GM12878 (cell line): Measurements from ENCODE around the gene OR2Z1.

Experiments
- EP300 ChIP-seq, 2 experiments: fragments of 150-350 bp in 1 of 2; IDR thresholded peaks; 2 replicates each; pipeline ENCODE4 v1.6.1; 2011 to 2012; ENCODE audit warnings: low read depth in 2 of 2, low read length in 2 of 2, borderline replicate concordance in 1 of 2, improper control_type of control experiment in 1 of 2, inconsistent platforms in 1 of 2; ENCODE audit not compliant: control insufficient read depth in 1 of 2
- POLR2AphosphoS5 ChIP-seq: IDR thresholded peaks from 2 replicates; pipeline ENCODE4 v1.6.1; 2011; ENCODE audit warnings: mild to moderate bottlenecking, low read length, inconsistent platforms
- SUPT20H ChIP-seq: IDR thresholded peaks from 2 replicates; pipeline ENCODE4 v1.6.1; 2011; ENCODE audit warnings: low read depth, mild to moderate bottlenecking, low read length, moderate library complexity, borderline replicate concordance; ENCODE audit not compliant: control insufficient read depth

- no peak for TF ChIP-seq EP300 (IDR thresholded peaks at IDR 0.05; ENCODE audit: borderline replicate concordance in 1 of 2, control insufficient read depth in 1 of 2, low read depth in 2 of 2, low read length in 2 of 2)
- no peak for TF ChIP-seq SUPT20H
- TF ChIP-seq POLR2AphosphoS5 = no peak
These were observed 18.2 kb upstream of the OR2Z1 start for GRCh38 chr19:8703223-8703622.
